Caco-2 (cell line): ENCODE data around the gene BEX5. TPM values are rescaled to one million over a fixed set of nuclear protein-coding genes. Genes with fewer than 3 reads are reported as not detected.
"Not testable (repeated sequence)": the region's sequence is repeated elsewhere in the genome, so short reads cannot be mapped to it uniquely, and the experiment has no call there.

Experiments
- BruUV-seq: library from RNA; stranded (reverse); fragments of 400-500 nt; replicated peaks from 2 replicates; lab custom pipeline; 2021; lab: Mats Ljungman, UMichigan
- CTCF ChIA-PET: fragments of 300-600 bp; sonication (Branson Sonifier 250); formaldehyde crosslinking; loops from one replicate; lab custom pipeline; 2022; ENCODE audit warnings: antibody characterized with exemption; lab: Charles Lee
- POLR2A ChIA-PET: fragments of 300-600 bp; sonication (Branson Sonifier 250); formaldehyde crosslinking; loops from one replicate; lab custom pipeline; 2022; ENCODE audit warnings: antibody characterized with exemption; lab: Charles Lee
- DNase-seq, 2 experiments: peaks; one replicate each; pipeline versions ENCODE4 v3.0.0 to v3.0.0-alpha.2; 2020 to 2022
- H3K27me3 ChIP-seq: replicated peaks from 2 replicates; pipeline ENCODE4 v1.6.0; 2011; ENCODE audit warnings: low read length; ENCODE audit not compliant: control insufficient read depth, insufficient read depth
- H3K36me3 ChIP-seq: 2 replicates; pipeline ENCODE4 v1.5.1; 2011; ENCODE audit warnings: low read length; ENCODE audit not compliant: control insufficient read depth, insufficient read depth
- H3K4me1 ChIP-seq: fragments of 250-450 bp; sonication (Bioruptor Pico); 2 replicates; pipeline ENCODE4 v1.5.1; 2020; ENCODE audit warnings: mild to moderate bottlenecking
- H3K4me3 ChIP-seq: 2 replicates; pipeline ENCODE4 v1.5.1; 2011; ENCODE audit warnings: low read depth, mild to moderate bottlenecking, control low read depth, low read length
- H3K9me3 ChIP-seq: fragments of 250-450 bp; sonication (Bioruptor Pico); 2 replicates; pipeline ENCODE4 v1.5.1; 2020; ENCODE audit warnings: mild to moderate bottlenecking, moderate library complexity
- H3K27ac Mint-ChIP-seq: one replicate; pipeline ENCODE4 v1.8.0; 2022; ENCODE audit warnings: mixed read lengths; ENCODE audit not compliant: unreplicated experiment
- H3K27me3 Mint-ChIP-seq: one replicate; pipeline ENCODE4 v1.8.0; 2022; ENCODE audit warnings: mixed read lengths; ENCODE audit not compliant: insufficient read depth, unreplicated experiment
- H3K36me3 Mint-ChIP-seq: one replicate; pipeline ENCODE4 v1.8.0; 2022; ENCODE audit warnings: mild to moderate bottlenecking, mixed read lengths; ENCODE audit not compliant: insufficient read depth, unreplicated experiment
- H3K4me1 Mint-ChIP-seq: one replicate; pipeline ENCODE4 v1.8.0; 2022; ENCODE audit warnings: low read depth, mixed read lengths; ENCODE audit not compliant: unreplicated experiment
- H3K4me3 Mint-ChIP-seq: one replicate; pipeline ENCODE4 v1.8.0; 2022; ENCODE audit warnings: mild to moderate bottlenecking, moderate library complexity, mixed read lengths; ENCODE audit not compliant: unreplicated experiment
- H3K9me3 Mint-ChIP-seq: one replicate; pipeline ENCODE4 v1.8.0; 2022; ENCODE audit warnings: mixed read lengths; ENCODE audit not compliant: unreplicated experiment
- CTCF ChIP-seq, 2 experiments: fragments of 200-600 bp in 1 of 2; IDR thresholded peaks; 1 replicate in 1 of 2; 2 replicates in 1 of 2; pipeline versions ENCODE4 v1.5.1 to v1.8.0; 2011 to 2022; ENCODE audit warnings: antibody characterized with exemption in 1 of 2, control low read depth in 1 of 2, inconsistent platforms in 1 of 2, low read depth in 1 of 2, low read length in 1 of 2, mild to moderate bottlenecking in 1 of 2, moderate library complexity in 1 of 2; ENCODE audit not compliant: insufficient read depth in 1 of 2, severe bottlenecking in 1 of 2, unreplicated experiment in 1 of 2
- intact Hi-C: fragments of 100-400 bp; cut with micrococcal nuclease; formaldehyde crosslinking; loops from one replicate; pipeline ENCODE4 v1.10.0; 2022; ENCODE audit not compliant: unreplicated experiment
- total RNA-seq: library from RNA; stranded (reverse); gene quantifications from 2 replicates; pipeline ENCODE4 v1.2.3, GENCODE V29; 2022

The BEX5 gene
- total RNA-seq, 1 experiment from 2014 or later: not detected

- H3K9me3 Mint-ChIP-seq, DNase-seq, BruUV-seq, H3K4me1 ChIP-seq, H3K27ac Mint-ChIP-seq, intact Hi-C loops, H3K9me3 ChIP-seq, H3K27me3 Mint-ChIP-seq, H3K4me1 Mint-ChIP-seq, H3K36me3 ChIP-seq, CTCF ChIA-PET, H3K4me3 ChIP-seq, H3K36me3 Mint-ChIP-seq, POLR2A ChIA-PET, H3K27me3 ChIP-seq, H3K4me3 Mint-ChIP-seq: not testable (repeated sequence)
Observed at GRCh38 chrX:102125014-102125413, 30.8 kb downstream of the BEX5 start.

GRCh38 chrX:102115748-102116147, 40.0 kb downstream of the BEX5 start:
- TF ChIP-seq CTCF (IDR thresholded peaks at IDR 0.05; ENCODE audit: insufficient read depth in 1 of 2, low read depth in 1 of 2, low read length in 1 of 2, severe bottlenecking in 1 of 2, unreplicated experiment in 1 of 2): no peak
- no TSS peak for BruUV-seq
- ChIA-PET CTCF (no interaction called here), POLR2A (no interaction called here)
- no peaks in the 10 kb centered on the region for H3K36me3 ChIP-seq
- no peak for DNase-seq
- intact Hi-C loops: no loop called here
- no peaks in the 10 kb centered on the region for H3K27me3 Mint-ChIP-seq
- no peak overlapping the region for H3K4me3 Mint-ChIP-seq
- H3K27me3 ChIP-seq: no peaks in the 10 kb centered on the region
- H3K27ac Mint-ChIP-seq: no peak overlapping the region
- H3K4me3 ChIP-seq: no peak overlapping the region
- H3K4me1 Mint-ChIP-seq: no peaks in the 10 kb centered on the region
- no peaks in the 10 kb centered on the region for H3K9me3 Mint-ChIP-seq
- no peaks in the 10 kb centered on the region for H3K9me3 ChIP-seq
- H3K4me1 ChIP-seq: no peaks in the 10 kb centered on the region
- H3K36me3 Mint-ChIP-seq: no peaks in the 10 kb centered on the region

- Mint-ChIP-seq H3K27me3 (no peaks in the 10 kb centered on the region), H3K4me1 (no peaks in the 10 kb centered on the region), H3K27ac (no peak overlapping the region), H3K9me3 (no peaks in the 10 kb centered on the region), H3K36me3 (no peaks in the 10 kb centered on the region), H3K4me3 (no peak overlapping the region)
- CTCF ChIA-PET: no interaction called here
- H3K4me3 ChIP-seq: no peak overlapping the region
- H3K9me3 ChIP-seq: no peaks in the 10 kb centered on the region
- no peaks in the 10 kb centered on the region for H3K36me3 ChIP-seq
- H3K27me3 ChIP-seq: no peaks in the 10 kb centered on the region
- POLR2A ChIA-PET: no interaction called here
- intact Hi-C loops: no loop called here
- no peak for TF ChIP-seq CTCF (IDR thresholded peaks at IDR 0.05; ENCODE audit: insufficient read depth in 1 of 2, low read depth in 1 of 2, low read length in 1 of 2, severe bottlenecking in 1 of 2, unreplicated experiment in 1 of 2)
- no peaks in the 10 kb centered on the region for H3K4me1 ChIP-seq
- no peak for DNase-seq
- no TSS peak for BruUV-seq
Observed at GRCh38 chrX:102113367-102113766, 42.4 kb downstream of the BEX5 start.

Other genes starting within 250 kb of the BEX5 start
- gene ZMAT1, start 223.9 kb downstream of the BEX5 start, total RNA-seq: 0.12 and 0.14 TPM in 2 replicates
- gene TCEAL2, start 30.3 kb downstream of the BEX5 start, total RNA-seq: not detected in 2 replicates
- gene TCEAL6, start 13.5 kb downstream of the BEX5 start, total RNA-seq: not detected in 2 replicates
- not detected in 2 replicates for gene TCP11X1, start 59.3 kb upstream of the BEX5 start, total RNA-seq
- gene NXF2, start 91.2 kb upstream of the BEX5 start, total RNA-seq: not detected in 2 replicates